GM21360 (cell line): ENCODE data around the gene KLHL26.

Experiments used
- ATAC-seq: cut with Tn5 transposase; IDR thresholded peaks from one replicate; pipeline ENCODE4 v1.9.1; 2021; ENCODE audit warnings: mild to moderate bottlenecking, moderate library complexity; ENCODE audit not compliant: unreplicated experiment

The KLHL26 gene

DNA sequence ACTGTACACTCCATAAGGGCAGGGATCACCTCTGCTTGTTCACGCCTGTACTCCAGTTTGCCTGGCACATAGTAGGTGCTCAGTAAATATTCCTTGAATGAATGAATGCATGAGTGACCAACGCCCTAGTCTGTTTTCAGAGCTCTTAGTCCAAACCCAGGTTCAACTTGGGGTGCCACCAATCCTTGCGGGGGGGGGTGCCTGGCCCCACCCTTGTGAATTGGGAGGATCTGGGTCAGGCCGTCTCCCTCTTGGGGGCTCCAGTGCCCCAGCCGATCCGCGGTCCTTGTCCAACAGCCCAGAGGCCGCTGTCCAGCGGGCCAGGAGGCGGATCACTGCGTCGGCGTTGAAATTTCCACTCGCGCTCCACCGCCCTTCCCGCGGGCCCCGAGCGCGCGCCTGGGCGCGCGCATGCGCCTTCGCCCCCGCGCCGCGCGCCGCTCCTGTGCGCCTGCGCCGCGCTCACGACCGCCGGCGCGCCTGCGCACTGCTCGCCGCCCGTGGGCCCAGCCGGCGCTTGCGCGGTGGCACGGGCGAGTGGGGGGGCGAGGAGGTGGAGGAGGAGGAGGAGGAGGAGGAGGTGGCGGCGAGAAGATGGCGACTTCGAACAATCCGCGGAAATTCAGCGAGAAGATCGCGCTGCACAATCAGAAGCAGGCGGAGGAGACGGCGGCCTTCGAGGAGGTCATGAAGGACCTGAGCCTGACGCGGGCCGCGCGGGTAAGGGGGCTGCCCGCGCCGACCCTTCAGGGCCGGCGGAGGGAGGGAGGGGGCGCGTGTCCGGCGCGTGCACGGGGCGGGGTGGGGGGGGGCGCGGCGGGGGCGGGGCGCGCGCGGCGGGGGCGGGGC lies 46.5 kb downstream of the KLHL26 start, which contains the start of gene CRTC1:
Gene CRTC1 (plus strand): TSS at position 572 of the 849 bp plus-strand sequence. CDS start 23 bp downstream, at position 595.
- peak; percentile 65 for ATAC-seq

DNA sequence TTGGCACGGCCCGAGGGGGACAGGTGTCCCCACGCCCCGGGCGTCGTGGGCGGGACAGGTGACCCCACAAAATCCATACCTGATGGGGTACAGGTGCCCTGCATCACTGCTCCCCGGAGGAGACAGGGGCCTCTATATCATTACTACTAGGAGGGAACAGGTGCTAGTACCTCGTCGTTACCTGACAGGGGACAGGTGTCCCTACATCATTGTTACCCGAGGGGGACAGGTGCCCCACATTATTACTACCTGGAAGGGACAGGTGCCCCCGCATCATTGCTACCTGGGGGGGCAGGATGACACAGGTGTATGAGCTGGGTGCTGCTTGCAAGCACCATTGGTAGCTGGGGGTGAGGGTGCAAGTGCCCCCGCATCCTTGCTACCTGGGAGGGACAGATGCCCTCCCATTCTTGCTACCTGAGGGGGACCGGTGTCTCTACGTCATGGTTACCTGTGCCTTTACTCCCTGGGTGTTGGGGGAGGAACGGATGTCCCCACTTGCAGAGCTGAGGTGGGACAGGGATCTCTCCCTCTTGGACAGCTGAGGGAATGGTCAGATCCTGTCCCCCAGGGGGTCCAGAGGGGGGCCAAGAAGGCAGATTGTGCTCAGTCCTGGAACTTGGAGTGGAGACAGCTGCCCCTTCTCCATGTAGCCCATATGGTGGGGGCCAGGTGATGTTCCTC lies 47.3 kb downstream of the KLHL26 start:
- ATAC-seq, result peak; percentile 20

DNA sequence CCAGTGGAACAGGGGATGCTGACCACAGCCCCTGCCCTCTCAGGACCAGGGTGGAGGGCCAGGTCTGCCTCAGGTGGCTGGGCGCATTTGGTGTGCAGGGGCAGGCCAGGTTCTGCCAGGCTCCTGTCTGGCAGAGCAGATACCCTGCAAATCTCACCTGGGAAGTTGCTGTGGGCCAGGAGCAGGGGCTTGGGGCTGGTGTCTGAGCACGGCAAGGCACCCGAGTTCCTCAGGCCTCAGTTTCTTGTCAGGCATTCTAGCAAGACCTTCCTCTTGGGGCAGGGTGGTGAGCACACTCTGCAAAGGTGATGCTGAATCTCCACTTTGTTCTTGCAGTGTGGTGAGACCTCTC lies 47.8 kb downstream of the KLHL26 start:
- ATAC-seq, result no peak

DNA sequence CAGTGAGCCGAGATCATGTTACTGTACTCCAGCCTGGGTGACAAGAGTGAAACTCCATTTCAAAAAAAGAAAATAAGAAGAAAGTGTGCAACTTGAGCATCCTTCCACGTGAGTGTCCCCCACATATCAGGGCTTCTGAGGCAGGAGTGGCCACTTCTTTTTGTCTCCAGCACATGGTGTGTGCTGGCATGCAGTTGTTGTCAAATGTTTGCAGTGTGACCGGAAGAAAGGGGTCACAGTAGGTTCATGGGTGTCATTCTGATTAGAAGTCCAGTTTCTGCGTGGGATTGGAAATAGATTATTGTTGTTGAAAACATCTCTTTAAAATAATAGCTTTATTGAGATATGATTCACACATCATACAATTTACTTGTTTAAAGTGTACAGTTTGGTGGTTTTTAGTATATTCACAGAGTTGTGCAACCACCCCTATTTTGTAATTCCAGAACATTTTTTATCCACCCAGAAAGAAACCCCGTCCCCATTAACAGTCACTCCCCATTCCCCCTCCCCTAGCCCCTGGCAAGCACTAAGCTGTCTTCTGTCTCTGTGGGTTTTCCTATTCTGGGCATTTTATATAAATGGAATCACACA lies 48.9 kb downstream of the KLHL26 start:
- no peak for ATAC-seq

DNA sequence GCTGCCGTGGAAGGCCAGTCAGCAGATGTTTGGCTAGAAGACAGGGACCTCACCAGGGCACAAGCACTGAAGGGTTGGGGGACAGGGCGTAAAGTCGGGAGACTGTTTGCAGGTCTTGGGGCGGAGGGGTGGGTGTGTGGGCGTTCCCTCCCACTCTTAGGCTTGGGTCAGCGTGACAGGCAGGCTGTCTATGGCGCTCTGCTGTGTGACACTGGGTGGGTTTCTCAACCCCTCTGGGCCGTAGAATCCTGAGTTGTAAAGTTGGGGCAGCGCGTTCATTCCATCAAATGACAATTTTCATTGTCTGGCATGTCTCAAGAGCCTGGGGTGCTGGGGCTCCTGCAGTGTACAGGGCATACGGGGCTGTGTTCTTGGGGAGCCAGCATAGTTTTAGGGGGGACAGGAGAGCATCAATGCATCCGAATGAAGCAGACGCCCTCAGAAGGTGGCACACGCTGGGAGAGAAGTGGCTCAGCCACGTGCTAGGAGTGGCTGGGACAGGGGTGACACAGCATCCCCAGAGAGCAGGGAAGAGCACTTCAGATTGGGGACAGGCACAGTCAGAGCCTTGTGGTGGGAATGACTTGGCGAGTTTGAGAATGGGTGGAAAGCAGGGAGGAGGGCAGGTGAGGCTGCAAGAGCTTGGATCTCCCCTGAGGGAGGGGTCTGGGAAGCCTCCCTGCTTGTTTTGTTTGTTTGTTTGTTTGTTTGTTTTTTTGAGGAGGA lies 51.1 kb downstream of the KLHL26 start:
- no peak for ATAC-seq

DNA sequence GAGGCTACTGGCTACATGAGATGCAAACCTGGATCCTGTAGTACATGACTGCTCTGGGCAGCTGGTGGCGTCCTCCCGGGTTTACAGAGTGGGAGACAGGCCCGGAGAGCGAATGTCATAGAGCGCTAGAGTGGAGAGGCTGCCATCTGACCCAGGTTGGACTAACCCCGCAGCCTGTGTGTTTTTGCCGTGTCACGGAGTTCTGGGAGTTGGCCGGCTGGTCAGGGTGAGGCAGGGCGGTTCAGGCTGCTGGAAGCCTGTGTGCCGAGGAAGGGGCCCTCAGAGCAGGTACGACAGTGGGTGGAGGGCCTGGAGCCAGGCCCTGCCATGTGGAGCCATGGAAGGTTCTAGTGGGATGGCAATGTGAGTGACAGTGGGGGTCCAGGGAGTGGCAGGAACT lies 59.2 kb downstream of the KLHL26 start:
- no peak for ATAC-seq

DNA sequence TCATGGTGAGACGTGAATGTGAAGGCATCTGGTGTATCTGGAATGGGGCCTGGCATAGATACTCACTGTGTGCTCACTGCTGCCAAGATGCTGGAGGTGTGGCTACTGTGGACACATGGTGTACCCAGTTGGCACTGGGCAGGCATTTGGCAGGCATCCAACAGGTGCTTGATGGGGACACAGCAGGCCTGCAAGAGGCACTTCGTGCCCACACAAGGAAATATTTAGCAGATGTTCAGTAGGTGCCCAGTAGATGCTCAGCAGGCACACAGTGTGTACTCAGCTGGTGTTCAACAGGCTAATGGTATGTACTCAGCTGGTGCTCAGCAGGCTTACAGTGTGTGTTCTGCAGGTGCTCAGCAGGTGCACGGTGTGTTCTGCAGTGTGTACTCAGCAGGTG lies 60.9 kb downstream of the KLHL26 start:
- ATAC-seq, result no peak

DNA sequence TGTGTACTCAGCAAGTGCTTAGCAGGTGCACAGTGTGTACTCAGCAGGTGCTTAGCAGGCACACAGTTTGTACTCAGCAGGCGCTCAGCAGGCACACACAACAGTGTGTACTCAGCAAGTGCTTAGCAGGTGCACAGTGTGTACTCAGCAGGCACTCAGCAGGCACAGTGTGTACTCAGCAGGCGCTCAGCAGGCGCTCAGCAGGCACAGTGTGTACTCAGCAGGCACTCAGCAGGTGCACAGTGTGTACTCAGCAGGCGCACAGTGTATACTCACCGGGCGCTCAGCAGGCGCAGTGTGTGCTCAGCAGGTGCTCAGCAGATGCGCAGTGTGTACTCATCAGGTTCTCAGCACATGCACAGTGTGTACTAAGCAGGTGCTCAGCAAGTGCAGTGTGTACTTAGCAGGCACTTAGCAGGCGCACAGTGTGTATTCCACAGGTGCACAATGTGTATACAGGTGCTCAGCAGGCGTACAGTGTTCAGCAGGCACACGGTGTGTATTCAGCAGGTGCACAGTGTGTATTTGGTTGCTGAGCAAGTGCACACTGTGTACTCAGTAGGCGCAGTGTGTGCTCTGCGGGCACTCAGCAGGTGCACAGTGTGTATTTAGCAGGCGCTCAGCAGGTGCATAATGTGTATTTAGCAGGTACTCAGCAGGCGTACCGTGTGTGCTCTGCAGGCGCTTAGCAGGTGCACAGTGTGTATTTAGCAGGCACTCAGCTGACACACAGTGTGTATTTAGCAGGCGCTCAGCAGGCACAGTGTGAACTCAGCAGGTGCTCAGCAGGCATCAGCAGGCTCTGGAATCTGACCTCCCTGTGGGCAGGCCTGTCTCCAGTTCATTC lies 61.7 kb downstream of the KLHL26 start:
- ATAC-seq, result no peak

DNA sequence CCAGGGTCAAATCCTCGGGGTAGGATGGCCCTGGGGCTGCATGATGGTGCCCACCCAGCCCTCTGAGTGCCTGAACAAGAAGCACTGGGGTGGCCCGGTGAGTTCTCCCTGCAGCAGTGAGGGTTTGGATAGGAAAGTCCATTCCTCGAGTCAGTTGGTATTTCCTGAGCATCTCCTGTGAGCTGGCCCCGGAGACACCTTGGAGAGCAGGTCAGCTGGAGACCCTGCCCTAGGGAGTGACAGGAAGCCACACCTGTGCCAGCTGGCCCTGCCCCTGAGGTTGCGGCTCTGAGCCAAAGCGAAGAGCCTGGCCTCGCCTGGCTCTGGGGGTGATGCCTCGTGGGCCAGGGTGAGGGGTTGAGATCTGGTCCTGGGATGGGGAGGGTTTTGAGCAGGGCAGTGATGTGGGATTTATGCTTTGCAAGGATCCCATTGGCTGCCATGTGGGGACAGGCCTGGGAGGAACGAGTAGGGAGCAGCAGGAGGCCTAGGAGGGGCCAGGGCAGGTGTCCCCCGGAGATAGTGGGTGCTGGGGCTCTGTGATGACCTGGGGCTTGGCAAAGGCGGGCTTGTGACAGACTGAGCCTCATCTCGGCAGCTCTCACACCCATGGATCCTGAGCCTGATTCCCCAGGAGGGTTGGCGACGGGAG lies 62.7 kb downstream of the KLHL26 start:
- ATAC-seq, result no peak

DNA sequence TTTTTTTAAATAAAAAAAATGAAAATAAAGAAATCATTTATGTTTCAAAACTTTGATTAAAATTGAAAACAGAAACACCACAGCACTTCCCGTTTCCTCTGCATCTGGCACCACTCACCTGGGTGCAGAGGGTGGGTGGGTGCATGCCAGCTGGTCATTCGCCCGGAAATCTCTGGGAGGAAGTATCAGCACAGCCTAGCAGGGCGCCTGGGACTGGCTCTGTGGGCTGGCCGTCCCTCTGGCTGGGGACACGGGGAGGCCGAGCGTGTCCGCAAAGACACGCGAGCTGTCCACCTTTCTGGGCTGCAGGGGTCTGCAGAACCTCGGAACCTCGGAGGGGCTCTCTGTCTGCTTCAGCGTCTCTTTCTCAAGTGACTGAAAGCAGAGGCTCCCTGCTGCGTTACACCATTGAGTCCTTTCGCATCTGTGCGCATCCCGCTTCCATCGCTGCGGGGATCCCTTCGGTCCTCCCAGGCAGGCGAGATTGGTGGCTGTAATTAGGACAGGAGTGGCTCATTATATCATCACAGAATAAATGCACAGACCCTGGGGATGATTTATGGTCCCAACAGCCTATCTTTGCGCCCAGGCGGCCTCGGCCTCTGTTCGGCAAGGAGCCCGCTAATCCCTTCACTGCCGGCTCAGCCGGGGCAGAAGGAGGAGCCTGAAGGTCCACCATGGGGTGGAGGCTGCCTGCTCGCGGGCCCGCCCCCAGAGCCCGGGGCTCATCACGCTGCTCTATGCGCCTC lies 63.8 kb downstream of the KLHL26 start:
- ATAC-seq, result peak; percentile 50

DNA sequence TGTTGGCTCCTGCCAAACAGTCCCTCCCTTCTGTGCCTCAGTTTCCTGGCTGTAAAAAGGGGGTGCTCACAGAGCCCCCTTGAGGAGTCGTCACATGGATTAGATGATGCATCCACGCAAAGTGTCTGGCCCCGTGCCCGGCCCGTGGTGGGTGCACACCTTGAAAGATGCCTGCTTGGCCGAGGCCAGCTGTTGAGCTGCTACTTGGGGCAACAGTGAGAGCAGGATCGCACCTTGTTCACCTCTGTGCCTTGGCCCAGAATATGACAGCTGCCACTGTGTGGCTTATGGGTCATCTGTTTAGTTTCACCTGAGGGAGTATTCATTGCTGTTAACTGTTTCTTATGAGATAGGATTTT lies 64.4 kb downstream of the KLHL26 start:
- ATAC-seq, result no peak

DNA sequence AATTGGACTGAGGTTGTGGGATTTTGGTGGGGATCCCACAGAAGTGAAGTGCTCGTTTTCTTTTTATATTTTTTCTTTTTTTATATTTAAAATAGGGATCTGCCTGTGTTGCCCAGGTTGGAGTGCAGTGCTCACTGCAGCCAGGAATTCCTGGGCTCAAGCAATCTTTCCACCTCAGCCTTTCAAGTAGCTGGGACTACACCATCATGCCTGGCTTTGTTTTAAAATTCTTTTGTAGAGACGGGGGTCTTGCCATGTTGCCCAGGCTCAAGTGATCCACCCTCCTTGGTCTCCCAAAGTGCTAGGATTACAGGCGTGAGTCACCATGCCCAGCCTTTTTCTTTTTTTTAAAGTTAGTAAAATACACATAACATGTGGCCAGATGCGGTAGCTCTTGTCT lies 67.2 kb downstream of the KLHL26 start:
- no peak for ATAC-seq

DNA sequence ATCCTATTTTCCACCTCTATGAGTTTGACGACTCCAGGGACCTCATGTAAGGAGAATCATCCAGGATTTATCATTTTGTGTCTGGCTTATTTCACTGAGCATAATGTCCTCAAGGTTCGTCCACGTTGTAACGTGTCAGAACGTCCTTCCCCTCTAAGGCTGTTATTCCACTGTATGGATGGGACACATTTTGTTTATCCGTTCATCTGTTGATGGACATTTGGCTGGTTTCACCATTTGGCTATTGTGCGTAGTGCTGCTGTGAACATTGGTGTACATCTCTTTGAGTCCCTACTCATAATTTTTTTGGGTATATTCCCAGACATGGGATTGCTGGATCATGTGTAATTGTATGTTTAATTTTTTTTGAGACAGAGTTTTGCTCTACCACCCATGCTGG lies 68.1 kb downstream of the KLHL26 start:
- ATAC-seq, result no peak

DNA sequence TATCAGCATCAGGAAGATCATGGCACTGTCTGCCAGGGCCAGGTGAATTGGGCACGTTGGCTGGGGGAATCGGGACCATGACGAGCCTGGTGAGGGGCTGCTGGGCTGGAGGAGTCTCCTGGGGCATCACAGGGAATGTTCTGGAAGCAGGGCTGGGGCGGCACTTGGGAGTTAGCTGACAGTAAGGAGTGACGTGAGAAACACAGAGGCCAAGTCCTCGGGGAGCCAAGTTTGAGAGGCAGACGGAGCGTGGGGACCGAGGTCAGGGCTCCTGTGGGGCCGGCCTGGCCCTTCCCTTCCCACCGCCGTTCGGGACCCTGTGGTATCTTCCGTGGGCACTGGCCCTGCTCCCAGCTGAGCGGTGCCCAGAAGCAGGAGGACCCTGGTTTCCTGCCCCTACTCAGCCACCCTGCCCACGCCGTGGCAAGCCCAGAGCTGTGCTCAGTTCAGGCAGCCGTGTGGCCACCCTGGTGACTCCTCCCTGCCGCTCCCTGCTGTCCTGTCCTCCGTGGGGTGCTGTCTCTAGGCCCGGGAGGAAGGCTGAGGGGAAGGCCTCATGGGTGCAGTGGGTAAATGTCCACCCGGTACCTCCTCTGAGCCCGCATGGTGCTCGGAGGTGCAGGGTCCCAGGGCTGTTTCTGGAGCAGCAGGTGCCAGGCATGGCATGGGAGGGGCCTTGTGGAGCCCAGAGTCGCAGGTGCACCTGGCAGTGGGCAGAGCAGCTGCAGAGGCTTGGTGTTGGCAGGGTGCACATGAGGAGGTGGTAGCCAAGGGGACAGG lies 71.8 kb downstream of the KLHL26 start:
- no peak for ATAC-seq

DNA sequence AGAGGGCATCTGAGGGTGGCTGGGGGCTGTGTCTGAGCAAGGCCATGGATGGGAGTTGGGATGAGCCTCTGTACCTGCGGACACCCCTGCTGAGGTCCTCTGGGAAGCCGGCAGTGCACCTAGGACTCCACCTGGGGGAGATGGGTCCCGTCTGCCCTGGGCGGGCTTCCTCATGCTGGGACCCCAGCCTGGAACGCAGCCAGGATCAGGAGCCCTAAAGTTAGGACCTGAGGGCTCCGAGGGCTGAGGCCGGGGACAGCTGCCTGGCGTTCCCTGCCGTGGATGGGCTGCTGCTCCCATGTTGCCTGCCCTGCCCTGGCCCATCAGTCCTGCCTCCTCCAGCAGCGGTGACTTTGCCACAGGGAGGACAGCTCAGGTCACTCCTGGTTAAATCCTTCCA lies 72.7 kb downstream of the KLHL26 start:
- ATAC-seq, result no peak

DNA sequence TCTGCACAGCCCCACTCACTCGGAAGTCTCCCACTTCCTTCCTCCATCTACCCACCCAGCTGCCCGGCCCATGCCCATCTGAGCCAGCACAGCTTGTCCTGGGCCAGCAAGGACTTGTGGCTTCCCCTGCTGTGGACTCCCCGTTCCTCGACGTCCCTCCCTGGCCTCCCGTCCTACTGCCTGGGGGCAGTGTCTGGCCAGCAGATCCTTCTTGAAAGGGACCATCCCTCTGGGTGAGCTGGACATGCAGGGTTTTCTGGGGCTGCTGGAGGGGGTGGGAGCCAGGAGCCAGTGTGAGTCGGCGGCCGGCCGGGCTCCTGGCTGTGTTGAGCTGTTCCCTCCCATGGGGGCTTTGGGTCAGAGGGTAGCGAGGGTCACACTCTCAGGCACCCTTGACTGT lies 73.4 kb downstream of the KLHL26 start:
- no peak for ATAC-seq

DNA sequence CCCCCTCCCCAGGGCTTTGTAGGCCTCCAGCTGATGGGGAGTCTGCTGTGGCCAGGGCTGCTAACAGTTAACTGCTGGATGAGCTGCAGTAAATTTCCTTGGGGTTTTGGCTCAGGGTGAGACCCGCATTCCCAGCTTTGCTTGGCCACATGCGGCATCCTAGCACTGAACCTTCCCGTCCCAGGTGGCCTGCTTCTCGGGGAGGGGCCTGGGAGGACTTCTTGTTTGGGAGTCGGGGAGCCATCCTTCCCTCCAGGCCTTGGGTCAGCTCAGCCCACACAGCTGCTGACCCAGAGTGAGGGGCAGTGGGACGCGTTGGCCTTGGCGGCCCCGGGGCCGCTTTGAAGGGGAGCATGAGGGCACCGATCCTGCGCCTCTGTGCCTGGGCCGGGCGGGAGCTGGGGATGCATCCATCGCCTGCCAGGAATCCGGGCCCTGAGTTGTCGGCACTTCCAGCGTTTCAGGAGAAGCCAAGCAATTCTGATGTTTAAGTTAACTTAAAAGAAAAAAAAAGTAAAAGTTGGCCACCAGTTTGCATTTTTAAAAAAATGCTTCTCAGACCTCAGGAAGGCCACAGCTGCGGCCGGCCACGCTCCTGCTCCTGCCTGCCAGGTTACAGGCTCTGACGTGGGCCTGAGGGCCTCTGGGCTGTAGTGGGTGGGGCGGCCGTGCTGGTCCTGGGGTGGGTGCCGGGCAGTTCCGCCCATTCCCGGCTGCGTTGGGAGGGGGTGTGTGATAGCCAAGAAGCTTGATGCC lies 74.3 kb downstream of the KLHL26 start:
- no peak for ATAC-seq

DNA sequence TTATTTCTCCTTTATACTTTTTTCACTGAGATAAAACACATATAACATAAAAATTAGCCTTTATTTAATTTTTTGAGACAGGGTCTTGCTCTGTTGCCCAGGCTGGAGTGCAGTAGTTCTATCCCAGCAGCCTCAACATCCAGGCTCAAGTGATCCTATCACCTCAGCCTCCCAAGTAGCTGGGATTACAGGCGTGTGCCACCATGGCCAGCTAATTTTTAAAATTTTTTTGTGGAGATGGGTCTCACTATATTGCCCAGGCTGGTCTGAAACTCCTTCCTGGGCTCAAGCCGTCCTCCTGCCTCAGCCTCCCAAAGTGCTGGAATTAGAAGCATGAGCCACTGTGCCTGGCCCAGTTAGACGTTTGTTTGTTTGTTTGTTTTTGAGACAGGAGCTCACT lies 75.1 kb downstream of the KLHL26 start:
- no peak for ATAC-seq
